RPMI7951 (cell line): ENCODE measurements around the gene PIK3CG. TPM values are rescaled to one million over a fixed set of nuclear protein-coding genes. Genes with fewer than 3 reads are reported as not detected.
"Not testable (repeated sequence)": the region's sequence is repeated elsewhere in the genome, so short reads cannot be mapped to it uniquely, and the experiment has no call there.

ENCODE experiments used
- DNase-seq: peaks from one replicate; pipeline ENCODE4 v3.0.0-alpha.2; 2012; ENCODE audit warnings: low read depth
- total RNA-seq: library from RNA; depleted of rRNA; stranded (reverse); fragments of >200 nt; shearing (Covaris generic); gene quantifications from 2 replicates; pipeline ENCODE4 v1.2.3, GENCODE V29; 2014; rRNA removed

The PIK3CG gene
- total RNA-seq, 1 experiment from 2014 or later = 3.2 TPM

- no peak for DNase-seq
These were observed 73.7 kb downstream of the PIK3CG start for GRCh38 chr7:106938803-106939202.

GRCh38 chr7:106944035-106944665, 79.1 kb downstream of the PIK3CG start:
- peak; percentile 11 for DNase-seq

GRCh38 chr7:106947244-106947728, 82.2 kb downstream of the PIK3CG start:
- DNase-seq = peak; percentile 67

GRCh38 chr7:106952001-106952657, 87.0 kb downstream of the PIK3CG start:
- no peak for DNase-seq

GRCh38 chr7:106952658-106953231, 87.7 kb downstream of the PIK3CG start:
- DNase-seq = no peak

GRCh38 chr7:106954840-106955239, 89.8 kb downstream of the PIK3CG start:
- DNase-seq = no peak

- DNase-seq = not testable (repeated sequence)
These were observed 90.8 kb downstream of the PIK3CG start for GRCh38 chr7:106955857-106956256.

Other genes with a start within 250 kb of the PIK3CG start
- 19.2 and 19.6 TPM in 2 replicates for gene CCDC71L, start 204.1 kb upstream of the PIK3CG start, total RNA-seq
- gene PRKAR2B, start 179.4 kb downstream of the PIK3CG start, total RNA-seq = 3.3 and 3.7 TPM in 2 replicates